GM19239 (cell line): ENCODE measurements around the gene ASIC5.
"Not testable (repeated sequence)": the region's sequence is repeated elsewhere in the genome, so short reads cannot be mapped to it uniquely, and the experiment has no call there.

ENCODE experiments used
- DNase-seq: peaks from one replicate; pipeline ENCODE4 v3.0.0; 2011; ENCODE audit warnings: low spot score; ENCODE audit not compliant: insufficient read length
- FAIRE-seq: peaks from 2 replicates; lab custom pipeline; 2011; peaks lifted over from hg19 to GRCh38; lab: Jason Lieb, UNC

Gene ASIC5

DNA sequence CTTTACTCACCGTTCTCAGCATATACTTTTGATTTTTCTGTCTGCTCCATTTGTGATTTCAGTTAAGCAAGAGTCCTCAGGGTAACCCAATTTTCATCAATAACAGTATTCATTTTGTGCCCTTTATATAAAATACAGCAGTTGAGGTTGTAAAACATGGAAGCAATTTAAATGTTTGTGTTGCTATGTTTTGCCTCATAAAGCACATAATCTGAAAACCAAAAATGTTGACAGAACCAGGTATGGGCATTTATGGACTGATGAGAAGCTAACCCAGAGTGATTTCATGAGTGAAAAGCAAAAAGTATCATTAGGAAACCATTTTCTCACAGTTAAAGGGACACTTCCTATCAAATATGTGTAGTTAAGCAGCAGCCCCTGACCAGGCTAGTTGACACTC, at the start of gene ASIC5:
TSS of gene ASIC5 (minus strand) at position 101 of the 400 bp plus-strand sequence. CDS start at position 50, 51 bp downstream.
- no peak for FAIRE-seq
- DNase-seq = no peak

GRCh38 chr4:155914782-155915181, 48.7 kb upstream of the ASIC5 start:
- DNase-seq (no peak), FAIRE-seq (no peak)

DNA sequence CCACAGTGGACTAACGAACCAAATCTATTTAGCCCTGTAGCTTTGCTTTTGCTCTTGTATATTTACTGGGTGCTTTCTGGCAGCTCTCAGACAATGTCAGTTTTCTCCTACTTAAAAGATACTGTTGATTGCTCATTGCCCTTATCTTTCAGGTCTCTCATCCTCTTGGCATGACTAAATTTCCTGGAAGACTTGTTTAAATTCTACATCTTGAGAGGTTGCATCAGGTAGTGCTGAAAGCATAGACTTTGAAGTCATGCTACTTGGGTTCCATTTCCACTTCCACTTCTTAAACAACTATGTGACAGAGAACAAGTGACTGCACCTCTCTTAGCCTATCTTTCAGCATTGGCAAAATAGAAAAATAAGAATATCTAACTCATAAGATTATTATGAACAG, 45.8 kb upstream of the ASIC5 start:
- no peak for DNase-seq
- FAIRE-seq = no peak

GRCh38 chr4:155909615-155910226, 43.6 kb upstream of the ASIC5 start:
- DNase-seq (no peak), FAIRE-seq (no peak)

- DNase-seq (peak; percentile 5), FAIRE-seq (peak; percentile 42)
These were observed 42.4 kb upstream of the ASIC5 start for GRCh38 chr4:155908187-155909139.

DNA sequence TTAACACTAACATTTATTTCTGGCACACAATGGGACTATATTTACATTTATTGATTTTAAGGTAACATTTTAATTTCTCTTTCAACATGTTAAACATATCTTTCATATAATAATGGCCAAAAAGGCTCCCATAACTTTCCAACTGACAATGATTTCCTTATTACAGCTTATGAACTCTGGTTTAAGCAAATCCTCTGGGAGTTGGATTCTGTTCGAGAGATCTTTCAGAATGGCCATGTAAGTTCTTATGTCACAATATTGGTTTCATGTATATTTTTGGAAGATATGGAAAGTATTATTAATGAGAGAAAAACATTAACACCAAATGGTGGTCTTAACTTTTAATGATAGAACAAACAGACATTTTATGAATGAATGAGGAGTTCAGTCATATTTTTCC, 41.5 kb upstream of the ASIC5 start:
- FAIRE-seq = peak; percentile 14
- DNase-seq = no peak

GRCh38 chr4:155906554-155907247, 40.6 kb upstream of the ASIC5 start:
- DNase-seq (no peak), FAIRE-seq (no peak)

- FAIRE-seq = no peak
These were observed 38.3 kb upstream of the ASIC5 start for GRCh38 chr4:155904331-155904730.

DNA sequence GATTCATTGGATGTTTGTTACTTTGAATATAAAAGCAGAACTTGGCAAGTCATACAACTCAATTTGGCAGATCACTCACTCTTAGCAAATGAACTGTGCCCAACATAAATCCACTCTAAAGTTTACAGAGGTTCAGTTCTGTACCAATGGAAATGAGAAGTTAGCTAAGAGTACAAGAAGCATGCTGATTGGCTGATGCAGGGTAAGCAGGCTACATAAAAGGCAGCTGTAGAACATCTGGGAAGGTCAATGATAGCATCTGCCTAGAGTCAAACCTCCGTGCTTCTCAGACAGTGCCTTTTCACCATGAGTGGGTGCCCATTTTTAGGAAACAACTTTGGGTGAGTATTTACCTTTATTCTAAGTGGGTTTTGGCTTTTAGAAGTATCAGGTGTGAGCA, 37.4 kb upstream of the ASIC5 start, which contains the start of gene TDO2:
TSS of gene TDO2 (plus strand) at position 244 of the 400 bp plus-strand sequence. CDS start at position 307, 63 bp downstream.
- no peak for DNase-seq
- no peak for FAIRE-seq

More at GRCh38 chr4:155904331-155904730, 38.3 kb upstream of the ASIC5 start:
- no peak for DNase-seq

GRCh38 chr4:155901013-155901412, 34.9 kb upstream of the ASIC5 start:
- FAIRE-seq (no peak), DNase-seq (no peak)

DNA sequence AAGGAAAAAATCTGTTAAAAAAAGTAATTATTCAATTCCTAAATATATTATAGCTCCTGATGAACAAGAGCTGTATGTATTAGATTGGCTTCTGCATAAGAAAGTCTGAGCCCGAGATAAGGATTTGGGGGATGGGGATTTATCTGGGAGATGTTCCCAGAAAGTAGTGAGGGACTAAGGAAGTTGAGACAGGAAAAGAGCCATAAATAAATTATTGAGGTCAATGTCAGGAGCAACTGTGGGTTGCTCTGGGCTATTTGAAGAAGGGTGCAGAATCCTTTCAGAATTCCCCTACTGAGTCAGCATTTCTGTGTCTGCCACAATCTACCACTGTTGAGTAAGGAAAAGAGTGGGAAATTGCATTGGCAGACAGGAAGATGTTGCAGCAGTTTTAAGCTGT, 34.3 kb upstream of the ASIC5 start:
- FAIRE-seq (no peak), DNase-seq (no peak)

DNA sequence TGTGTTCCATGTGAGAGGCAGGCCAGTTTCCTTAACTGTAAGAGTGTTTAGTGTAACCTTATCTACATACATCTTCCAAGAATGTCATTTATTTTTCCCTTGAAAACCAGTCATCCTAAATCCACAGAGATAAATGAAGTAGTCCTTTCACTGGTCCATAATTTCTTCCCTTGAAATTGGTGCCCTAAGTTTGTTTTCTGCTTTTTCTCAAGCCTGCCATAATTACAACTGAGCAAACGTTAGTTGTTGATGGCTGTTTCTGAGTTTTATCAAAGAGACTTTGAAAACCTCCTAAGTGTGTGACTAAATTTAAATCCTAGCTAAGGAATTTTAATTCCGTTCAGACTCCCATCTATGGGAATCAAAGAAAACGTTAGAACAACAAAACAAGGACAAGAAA, 33.8 kb upstream of the ASIC5 start:
- no peak for DNase-seq
- FAIRE-seq = no peak

DNA sequence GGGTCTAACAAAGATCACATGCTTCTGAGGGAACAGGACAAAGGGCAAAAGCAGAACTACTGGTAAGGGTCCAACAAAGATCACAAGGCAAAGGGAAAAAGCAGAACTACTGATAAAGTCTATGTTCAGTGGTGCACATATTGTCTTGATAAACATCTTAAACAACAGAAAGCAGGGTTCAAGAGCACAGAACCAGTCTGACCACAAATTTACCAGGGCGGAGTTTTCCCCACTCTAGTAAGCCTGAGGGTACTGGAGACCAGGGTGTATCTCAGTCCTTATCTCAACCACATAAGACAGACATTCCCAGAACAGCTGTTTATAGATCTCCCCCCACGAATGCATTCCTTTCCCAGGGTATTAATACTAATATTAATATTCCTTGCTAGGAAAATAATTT, 32.3 kb upstream of the ASIC5 start:
- DNase-seq, FAIRE-seq: not testable (repeated sequence)

DNA sequence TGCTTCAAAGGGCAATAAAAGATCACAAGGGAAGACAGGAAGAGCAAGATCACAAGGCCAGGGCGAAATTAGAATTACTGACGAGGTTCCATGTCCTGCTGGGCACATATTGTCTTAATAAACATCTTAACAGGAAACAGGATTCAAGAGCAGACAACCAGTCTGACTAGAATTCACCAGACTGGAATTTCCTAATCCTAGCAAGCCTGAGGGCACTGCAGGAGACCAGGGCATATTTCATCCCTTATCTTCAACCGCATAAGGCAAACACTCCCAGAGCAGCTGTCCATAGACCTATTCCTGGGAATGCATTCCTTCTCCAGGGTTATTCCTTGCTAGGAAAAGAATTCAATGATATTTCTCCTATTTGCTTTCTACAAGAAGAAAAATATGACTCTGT, 25.0 kb upstream of the ASIC5 start:
- DNase-seq (no peak), FAIRE-seq (no peak)

DNA sequence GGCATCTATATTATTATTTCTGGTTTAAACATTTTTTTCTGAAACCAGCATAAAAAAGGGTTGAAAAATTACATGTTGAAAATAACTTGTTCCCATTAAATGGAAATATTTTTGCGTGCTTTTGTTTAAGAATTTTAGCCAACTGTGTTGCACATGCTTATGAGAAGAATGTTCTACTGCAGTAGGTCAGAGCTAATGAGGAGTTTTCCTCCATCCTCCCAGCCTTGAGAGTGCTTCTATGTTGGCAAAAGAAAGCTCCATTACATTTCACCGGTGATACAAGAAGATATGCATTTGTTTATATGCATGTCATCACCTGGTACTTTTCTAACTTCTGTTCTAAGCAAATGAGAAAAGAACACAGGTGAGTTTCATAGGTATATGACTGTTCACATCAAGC, 23.9 kb upstream of the ASIC5 start:
- DNase-seq (no peak), FAIRE-seq (peak; percentile 8)

- FAIRE-seq = peak; percentile 80
- DNase-seq = peak; percentile 15
These were observed 23.1 kb upstream of the ASIC5 start for GRCh38 chr4:155889031-155889793.

GRCh38 chr4:155887847-155888570, 21.9 kb upstream of the ASIC5 start:
- DNase-seq (no peak), FAIRE-seq (no peak)

GRCh38 chr4:155887045-155887444, 21.0 kb upstream of the ASIC5 start:
- DNase-seq (no peak), FAIRE-seq (no peak)

- FAIRE-seq = no peak
These were observed 19.6 kb upstream of the ASIC5 start for GRCh38 chr4:155885666-155886065.

More at GRCh38 chr4:155885666-155886065, 19.6 kb upstream of the ASIC5 start:
- no peak for DNase-seq
